GM19438 (cell line): ENCODE results near the gene ATP5PB.

Experiments used
- ATAC-seq: cut with Tn5 transposase; IDR thresholded peaks from one replicate; pipeline ENCODE4 v1.9.1; 2021; ENCODE audit warnings: low read depth; ENCODE audit not compliant: unreplicated experiment

The ATP5PB gene

GRCh38 chr1:111504097-111504496 lies 54.8 kb downstream of the ATP5PB start:
- no peak for ATAC-seq

GRCh38 chr1:111505641-111506119 lies 56.4 kb downstream of the ATP5PB start:
- ATAC-seq: peak; percentile 54

DNA sequence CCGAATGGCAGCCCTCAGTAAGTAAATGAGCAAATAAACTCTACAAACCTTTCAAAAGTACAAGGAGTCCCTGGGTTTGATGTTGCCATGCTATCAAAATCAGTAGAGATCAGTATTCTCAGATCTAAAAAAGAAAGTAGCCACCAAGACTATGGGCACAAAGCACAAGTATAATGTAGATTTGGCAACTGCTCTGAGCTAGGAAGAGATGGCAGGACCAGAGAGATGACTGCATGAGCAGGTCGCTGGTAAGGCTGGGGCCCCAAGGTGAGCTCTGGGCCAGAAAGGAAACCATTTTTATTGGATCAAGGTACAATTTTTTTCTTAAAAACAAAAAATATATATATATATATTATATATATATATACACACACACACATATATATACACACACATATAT lies 57.3 kb downstream of the ATP5PB start:
- ATAC-seq: no peak

GRCh38 chr1:111507411-111508201 lies 58.3 kb downstream of the ATP5PB start:
- ATAC-seq: peak; percentile 56

GRCh38 chr1:111509997-111510375 lies 60.7 kb downstream of the ATP5PB start:
- ATAC-seq: no peak

- no peak for ATAC-seq
Observed at GRCh38 chr1:111511370-111511769, 62.1 kb downstream of the ATP5PB start.
